GM13976 (cell line): ENCODE results near the gene BMP7.

Experiments
- DNase-seq: peaks from one replicate; pipeline ENCODE4 v3.0.0; 2012; ENCODE audit warnings: low spot score
- in situ Hi-C: fragments of 300-500 bp; cut with MboI; formaldehyde crosslinking; loops from one replicate; pipeline ENCODE4 v1.12.0; 2022; ENCODE audit warnings: low sequenced_read_pairs, mixed read lengths, inconsistent platforms; ENCODE audit not compliant: unreplicated experiment
- TF ChIP-seq, protein P1 (sequence below): IDR thresholded peaks from 2 replicates; pipeline ENCODE4 v1.5.1; 2012; ENCODE audit warnings: borderline replicate concordance, mild to moderate bottlenecking; ENCODE audit not compliant: insufficient read depth; ENCODE audit errors: extremely low read depth, missing control alignments, control extremely low read depth

Gene BMP7

DNA sequence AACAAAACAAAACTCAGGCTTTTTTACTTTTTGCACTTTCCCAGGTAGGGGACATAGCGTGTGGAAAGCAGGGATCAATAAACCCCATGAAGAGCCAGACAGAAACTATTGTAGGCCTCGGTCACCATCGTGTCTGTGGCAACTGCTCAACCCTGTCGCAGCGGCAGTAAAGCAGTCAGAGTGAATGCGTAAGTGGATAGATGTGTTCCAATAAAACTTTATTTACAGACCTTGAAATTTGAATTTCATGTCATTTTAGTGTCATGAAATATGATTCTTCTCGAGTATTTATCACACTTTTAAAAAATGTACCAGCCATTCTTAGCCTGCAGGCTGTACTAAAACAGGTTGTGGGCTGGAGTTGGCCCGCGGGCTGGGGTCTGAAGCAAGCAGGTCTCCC is 14.5 kb downstream of the BMP7 start:
- in situ Hi-C loops = no loop called here
- TF ChIP-seq, protein P1, sequence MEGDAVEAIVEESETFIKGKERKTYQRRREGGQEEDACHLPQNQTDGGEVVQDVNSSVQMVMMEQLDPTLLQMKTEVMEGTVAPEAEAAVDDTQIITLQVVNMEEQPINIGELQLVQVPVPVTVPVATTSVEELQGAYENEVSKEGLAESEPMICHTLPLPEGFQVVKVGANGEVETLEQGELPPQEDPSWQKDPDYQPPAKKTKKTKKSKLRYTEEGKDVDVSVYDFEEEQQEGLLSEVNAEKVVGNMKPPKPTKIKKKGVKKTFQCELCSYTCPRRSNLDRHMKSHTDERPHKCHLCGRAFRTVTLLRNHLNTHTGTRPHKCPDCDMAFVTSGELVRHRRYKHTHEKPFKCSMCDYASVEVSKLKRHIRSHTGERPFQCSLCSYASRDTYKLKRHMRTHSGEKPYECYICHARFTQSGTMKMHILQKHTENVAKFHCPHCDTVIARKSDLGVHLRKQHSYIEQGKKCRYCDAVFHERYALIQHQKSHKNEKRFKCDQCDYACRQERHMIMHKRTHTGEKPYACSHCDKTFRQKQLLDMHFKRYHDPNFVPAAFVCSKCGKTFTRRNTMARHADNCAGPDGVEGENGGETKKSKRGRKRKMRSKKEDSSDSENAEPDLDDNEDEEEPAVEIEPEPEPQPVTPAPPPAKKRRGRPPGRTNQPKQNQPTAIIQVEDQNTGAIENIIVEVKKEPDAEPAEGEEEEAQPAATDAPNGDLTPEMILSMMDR = no peak
- no peak for DNase-seq

DNA sequence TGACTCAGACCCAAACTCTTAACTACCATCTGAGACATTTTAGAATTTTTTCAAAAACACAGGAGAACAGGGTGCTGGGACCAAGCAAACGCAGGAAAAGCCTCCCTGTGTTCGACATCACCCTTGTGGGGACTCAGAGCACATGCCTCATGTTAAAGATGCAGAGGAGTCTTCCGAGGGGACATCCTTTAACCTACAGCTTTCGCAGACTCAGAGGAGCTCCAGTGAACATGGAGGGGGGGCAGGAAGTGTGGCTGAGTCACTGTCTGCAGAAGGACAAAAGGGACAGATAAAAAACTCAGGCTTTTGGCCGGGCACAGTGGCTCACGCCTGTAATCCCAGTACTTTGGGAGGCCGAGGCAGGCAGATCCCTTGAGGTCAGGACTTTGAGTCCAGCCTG is 15.1 kb downstream of the BMP7 start:
- no peak for DNase-seq

DNA sequence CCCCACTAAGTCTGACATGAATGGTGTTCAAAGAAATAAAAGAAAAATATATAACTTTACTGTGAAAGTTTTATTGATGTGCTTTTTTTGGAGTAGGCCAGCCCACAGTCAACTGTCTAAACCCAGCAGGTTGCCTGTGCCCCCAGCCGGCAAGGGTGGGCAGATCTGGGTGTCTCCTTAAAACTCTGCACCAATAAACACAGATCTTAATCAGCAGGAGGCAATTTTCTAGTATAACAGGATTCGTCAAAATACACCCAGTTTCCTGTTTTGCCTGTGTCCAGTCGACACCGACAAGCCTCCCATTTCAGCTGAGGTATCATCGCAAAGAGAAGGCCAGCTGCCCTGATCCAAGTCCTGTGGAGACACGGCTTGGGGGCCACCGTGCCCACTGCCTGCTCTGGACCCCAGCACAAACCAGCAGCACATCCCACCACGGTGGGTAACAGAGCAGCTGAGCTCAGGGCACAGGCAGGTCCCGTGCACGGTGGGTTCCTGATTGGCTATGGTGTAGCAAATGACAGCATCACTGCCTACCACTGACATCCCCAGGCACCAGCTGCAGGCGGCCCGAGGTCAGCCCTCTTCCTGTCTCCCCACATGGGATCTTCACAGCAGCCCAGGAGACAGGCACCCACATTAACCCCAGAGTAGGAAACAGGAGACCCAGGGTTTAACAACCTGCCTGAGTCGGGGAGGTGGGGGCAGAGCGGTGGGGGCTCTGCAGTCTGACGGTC is 15.7 kb downstream of the BMP7 start:
- TF ChIP-seq, protein P1 = no peak
- in situ Hi-C loops = no loop called here
- no peak for DNase-seq

More for the DNA sequence above, 15.1 kb downstream of the BMP7 start:
- TF ChIP-seq, protein P1 = no peak
- in situ Hi-C loops = no loop called here

DNA sequence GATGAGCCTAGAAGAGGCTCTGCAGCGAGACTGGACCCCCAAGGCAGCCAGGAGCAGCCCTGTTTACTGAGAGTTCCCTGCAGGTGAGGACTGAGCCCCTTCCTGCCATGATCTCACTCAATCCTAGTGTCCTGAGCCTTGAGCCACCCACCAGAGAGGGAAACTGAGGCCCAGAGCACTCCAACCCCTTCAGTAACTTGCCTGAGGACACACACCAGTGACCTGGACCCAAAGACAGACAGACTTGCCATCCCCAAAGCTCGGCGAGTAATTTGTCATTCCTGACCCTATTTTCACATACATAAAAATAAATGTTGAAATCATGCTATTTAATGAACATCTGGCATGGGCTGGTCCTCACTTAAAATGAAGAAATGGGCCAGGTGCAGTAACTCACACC is 16.7 kb downstream of the BMP7 start:
- TF ChIP-seq, protein P1 = no peak
- no peak for DNase-seq
- in situ Hi-C loops = no loop called here

DNA sequence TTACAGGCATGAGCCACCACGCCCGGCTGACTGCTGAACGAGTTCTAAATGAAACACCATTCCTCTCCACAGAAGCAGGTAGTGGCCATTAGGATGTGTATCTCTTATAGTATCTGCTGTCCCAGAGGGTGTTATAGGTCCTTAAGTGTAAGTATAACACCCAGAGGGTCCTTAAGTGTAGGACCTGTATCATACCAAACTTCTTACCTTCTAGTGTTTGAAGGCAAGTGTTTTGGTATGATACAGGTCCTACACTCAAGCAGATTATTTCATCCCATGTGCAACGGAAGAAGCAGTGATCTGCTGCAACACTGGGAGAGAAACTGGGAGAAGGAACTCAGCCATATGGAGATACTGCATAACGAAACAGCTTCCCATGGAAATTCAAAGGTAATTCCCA is 17.4 kb downstream of the BMP7 start:
- TF ChIP-seq, protein P1 = no peak
- DNase-seq = no peak
- in situ Hi-C loops = no loop called here

DNA sequence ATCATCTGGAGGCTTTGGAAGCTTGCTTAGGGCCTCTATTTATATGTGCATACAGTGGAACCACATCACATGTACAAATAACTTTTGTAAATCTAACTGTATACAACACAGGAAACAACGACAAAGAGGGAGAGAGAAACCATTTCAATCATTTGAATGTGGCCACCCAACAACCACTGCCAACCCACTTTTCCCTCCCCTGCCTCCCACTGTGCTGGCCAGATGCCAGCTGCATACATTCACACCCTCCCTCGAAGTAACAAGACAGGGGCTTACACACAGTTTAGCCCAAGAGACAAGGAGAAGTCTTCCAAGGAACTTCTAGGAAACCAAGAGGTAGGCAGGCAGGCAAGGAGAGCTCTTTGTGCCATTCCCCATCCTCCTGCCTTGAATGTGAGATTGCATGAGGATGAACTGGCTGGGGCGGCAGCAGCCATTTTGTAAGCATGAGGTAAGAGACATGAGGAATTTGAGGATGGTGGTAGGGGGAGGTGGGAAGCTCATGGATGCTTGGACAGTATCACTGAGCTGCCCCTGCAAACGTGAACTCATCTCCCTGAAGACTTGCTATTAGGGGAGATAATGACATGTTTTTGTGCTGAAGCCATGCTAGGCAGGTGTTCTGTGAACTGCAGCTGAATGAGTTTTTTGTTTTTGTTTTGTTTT is 18.2 kb downstream of the BMP7 start:
- TF ChIP-seq, protein P1 = no peak
- in situ Hi-C loops = no loop called here

More for the DNA sequence above, 18.2 kb downstream of the BMP7 start:
- DNase-seq = no peak
